Sciatic nerve (tissue), 2 donors: ENCODE results near the gene DDIAS. TPM values are rescaled to one million over a fixed set of nuclear protein-coding genes. Genes with fewer than 3 reads are reported as not detected.
"Not testable (repeated sequence)": the region's sequence is repeated elsewhere in the genome, so short reads cannot be mapped to it uniquely, and the experiment has no call there.

Experiments
- ATAC-seq: fragments of 200-7000 bp; cut with Tn5 transposase; one replicate; pipeline ENCODE4 v1.9.1; 2020; ENCODE audit warnings: mild to moderate bottlenecking, moderate library complexity
- DNase-seq: peaks from one replicate; pipeline ENCODE4 v3.0.0-alpha.2; 2020; ENCODE audit warnings: low spot score
- intact Hi-C: fragments of 100-400 bp; cut with DNase I; formaldehyde crosslinking; loops from one replicate; pipeline ENCODE4 v1.14.2; 2022
- total RNA-seq: library from RNA; stranded (reverse); fragmentation: NEBNext Ultra II Directional; extraction: Animal tissue kit (Norgen Biotek cat#: 25700); gene quantifications from one replicate; pipeline ENCODE4 v1.2.1, GENCODE V29; 2021
- donor health status: DM: no; HTN: no; CAD: no.
- donor health status: DM: no; HTN: no; CAD: no.

DDIAS gene
- total RNA-seq = 0.80 TPM

DNA sequence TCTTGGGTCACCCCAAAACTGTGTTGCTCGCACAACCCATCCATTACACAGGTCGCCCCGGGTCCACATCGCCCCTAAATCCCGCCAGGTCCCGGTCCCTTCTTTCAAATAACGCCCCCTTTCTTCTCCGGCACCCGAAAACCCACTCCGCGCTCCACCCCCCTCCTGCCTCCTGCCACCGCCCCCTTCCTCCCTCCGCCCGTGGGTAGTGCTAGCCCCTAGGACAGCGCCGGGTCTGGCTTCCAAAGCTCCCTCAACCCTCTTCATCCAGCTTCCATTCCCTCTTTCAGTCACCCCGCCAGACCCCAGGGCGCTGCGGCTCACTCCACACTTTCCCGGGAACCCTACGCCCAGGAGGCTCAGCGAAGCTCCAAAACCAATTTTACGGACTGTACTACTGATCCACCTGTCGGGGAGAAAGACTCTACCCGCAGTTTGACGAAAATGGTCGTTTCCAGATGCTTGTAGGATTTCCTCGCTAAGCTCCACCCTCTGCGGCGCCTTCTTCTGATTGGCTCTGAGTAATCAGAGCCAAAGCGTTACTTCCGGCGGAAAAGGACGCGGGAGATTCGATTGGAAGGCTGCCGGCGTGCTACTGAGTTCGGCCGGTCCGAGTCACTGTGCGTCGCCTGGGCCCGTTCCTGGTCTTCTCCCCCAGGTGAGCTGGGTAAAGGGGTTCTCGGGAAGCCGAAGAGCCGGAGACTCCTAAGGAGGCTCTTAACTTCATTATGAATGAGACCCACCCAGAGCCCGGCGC lies at the start of gene DDIAS:
Gene DDIAS, plus strand, starts transcription at position 572 of the 757 bp plus-strand sequence. CDS start 13,003 bp downstream, outside the sequence.
- intact Hi-C loops = no loop called here
- peak; percentile 97 for DNase-seq
- ATAC-seq = peak; percentile 93

GRCh38 chr11:82854242-82854641 lies 47.3 kb upstream of the DDIAS start:
- intact Hi-C loops = no loop called here
- ATAC-seq (no peak), DNase-seq (no peak)

DNA sequence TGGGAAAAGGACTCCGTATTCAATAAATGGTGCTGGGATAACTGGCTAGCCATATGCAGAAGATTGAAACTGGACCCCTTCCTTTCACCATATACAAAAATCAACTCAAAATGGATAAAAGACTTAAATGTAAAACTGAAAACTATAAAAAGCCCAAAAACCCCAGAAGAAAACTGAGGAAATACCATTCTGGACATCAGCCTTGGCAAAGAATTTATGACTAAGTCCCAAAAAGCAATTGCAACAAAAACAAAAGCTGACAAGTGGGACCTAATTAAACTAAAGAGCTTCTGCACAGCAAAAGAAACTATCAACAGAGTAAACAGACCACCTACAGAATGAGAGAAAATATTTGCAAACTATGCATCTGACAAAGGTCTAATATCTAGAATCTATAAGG lies 46.6 kb upstream of the DDIAS start:
- ATAC-seq, DNase-seq, intact Hi-C loops: not testable (repeated sequence)

- DNase-seq (no peak), ATAC-seq (no peak)
- intact Hi-C loops = no loop called here
Observed at GRCh38 chr11:82855616-82856015, 45.9 kb upstream of the DDIAS start.

DNA sequence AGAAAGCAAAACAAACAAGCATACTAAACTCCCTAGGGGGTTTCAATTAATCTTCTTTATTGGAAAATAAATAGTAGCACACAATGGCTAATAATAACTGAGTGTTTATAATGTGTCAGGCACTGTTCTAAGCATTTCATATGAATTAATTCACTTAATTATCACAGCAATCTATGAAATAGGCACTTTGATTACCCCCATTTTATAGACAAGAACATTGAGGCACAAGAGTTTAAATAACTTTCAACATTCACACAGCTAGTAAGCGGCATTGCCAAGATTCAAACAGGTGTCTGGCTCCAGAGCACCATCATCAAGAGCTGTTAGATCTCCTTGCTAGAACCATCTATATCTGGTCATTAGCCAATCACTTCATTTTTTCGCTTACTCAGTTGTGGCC lies 44.4 kb upstream of the DDIAS start:
- intact Hi-C loops = no loop called here
- ATAC-seq = no peak
- no peak for DNase-seq

DNA sequence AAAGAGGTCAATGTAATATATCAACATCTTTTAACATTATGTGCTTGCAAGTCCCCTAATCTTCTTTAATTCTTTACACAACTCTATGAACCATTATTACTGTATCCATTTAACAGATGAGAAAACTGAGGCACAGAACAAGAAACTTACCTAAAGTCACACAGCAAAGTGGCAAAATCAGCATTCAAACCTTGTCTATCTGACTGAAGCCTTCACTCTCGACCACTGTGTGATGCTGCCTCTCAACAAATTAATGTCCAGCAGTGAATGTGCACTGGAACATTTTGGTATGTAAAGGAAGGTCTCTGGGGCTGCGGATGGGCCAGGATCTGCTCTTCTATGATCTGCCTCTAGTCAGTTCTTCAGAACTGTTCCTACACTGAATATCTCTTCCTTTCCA lies 43.4 kb upstream of the DDIAS start:
- intact Hi-C loops = no loop called here
- DNase-seq = no peak
- ATAC-seq = no peak

DNA sequence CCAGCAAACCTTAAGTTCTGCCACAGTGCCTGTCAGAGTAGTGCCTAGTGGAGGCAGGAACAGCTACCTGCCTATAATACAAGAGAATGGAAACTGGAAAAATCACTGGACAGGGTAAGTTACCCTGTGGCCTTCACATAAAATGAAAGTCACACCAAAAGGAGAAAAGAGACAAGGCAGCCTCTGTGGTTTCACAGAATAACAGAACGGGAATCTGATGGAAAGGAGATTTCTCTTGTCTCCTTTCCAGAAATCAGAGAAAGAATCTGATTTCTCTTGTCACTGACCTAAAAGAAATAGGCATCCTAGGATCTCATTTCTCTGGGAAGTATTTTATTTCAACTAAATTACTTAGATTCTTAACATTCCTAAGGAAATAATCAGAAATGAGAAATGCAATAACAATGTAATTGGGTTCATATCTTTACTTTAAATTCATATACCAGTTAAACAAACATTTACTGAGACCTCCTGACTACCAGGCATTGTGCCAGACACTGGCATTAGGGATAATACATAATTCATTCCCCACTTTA lies 42.9 kb upstream of the DDIAS start:
- intact Hi-C loops = no loop called here
- no peak for ATAC-seq
- DNase-seq = no peak

GRCh38 chr11:82859750-82860149 lies 41.8 kb upstream of the DDIAS start:
- intact Hi-C loops = loop anchor here (5.0 kb wide), 1 partner anchor 132 kb away; no protein-coding TSS in a partner anchor
- DNase-seq (no peak), ATAC-seq (no peak)

DNA sequence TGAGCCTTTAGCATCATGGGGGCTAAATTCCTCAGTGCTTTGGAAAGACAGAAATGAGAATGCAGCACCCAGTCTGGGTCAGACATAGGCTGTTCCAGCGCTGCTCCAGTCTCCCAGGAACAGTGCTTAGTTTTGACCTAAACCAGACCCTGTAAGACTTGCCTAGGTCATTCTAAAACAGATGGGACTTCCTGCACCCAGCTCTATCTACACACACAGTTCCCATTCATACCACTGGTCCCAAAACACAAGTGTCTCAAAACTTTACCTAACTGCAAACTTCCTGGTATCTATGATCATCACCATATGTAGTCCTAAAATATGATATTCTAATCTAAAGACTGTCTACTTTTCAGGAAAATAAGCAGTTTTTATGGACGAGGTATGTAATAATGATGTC lies 39.2 kb upstream of the DDIAS start:
- ATAC-seq (no peak), DNase-seq (no peak)
- intact Hi-C loops = loop anchor here (5.0 kb wide), 1 partner anchor 135 kb away; no protein-coding TSS in a partner anchor

- intact Hi-C loops = loop anchor here (5.0 kb wide), 1 partner anchor 136 kb away; no protein-coding TSS in a partner anchor
- DNase-seq = no peak
- no peak for ATAC-seq
Observed at GRCh38 chr11:82863209-82863608, 38.3 kb upstream of the DDIAS start.

DNA sequence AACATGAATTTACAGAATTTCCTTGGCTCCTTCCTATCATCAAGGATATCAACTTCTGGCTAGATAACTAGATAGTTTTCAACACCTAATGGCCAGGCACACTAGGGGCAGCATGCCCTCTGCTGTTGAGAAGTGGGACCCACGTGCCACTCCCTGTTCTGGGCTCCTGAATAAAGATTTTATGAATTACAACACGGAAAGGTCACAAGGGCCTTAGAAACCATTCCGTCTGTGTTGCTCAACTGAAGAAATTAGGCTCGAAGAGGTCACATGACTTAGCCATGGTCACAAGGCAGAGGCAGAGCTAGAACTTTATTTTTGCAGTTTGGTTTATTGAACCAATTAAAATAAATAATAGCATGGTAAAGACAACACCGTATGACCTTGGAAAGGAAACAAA lies 37.3 kb upstream of the DDIAS start:
- intact Hi-C loops = loop anchor here (5.0 kb wide), 1 partner anchor 137 kb away; no protein-coding TSS in a partner anchor

DNA sequence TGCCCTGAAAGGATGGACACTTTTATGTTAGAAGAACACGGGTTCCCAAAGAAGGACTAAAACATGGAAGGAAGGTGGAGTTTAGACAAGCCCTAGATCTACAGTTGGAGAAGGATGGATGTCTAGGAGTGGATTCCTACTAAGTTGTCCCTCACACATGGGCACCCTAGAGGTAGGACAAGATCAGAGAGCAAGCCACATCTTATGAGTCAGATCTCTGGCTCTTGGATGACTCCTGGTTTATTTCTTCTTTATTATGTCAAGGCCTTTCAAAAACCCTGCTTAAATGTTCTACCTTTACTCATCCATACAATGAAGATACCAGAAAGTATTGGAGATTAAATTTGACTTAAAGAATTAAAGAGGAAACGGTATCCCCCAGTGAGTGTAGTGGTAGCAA lies 35.7 kb upstream of the DDIAS start:
- ATAC-seq (no peak), DNase-seq (no peak)
- intact Hi-C loops = no loop called here

More for the DNA sequence above, 37.3 kb upstream of the DDIAS start:
- peak; percentile 95 for ATAC-seq
- peak; percentile 69 for DNase-seq

GRCh38 chr11:82867495-82868082 lies 33.9 kb upstream of the DDIAS start:
- intact Hi-C loops = no loop called here
- ATAC-seq (peak; percentile 49), DNase-seq (peak; percentile 86)

GRCh38 chr11:82869657-82870056 lies 31.9 kb upstream of the DDIAS start:
- peak; percentile 87 for ATAC-seq
- DNase-seq = no peak
- intact Hi-C loops = no loop called here

DNA sequence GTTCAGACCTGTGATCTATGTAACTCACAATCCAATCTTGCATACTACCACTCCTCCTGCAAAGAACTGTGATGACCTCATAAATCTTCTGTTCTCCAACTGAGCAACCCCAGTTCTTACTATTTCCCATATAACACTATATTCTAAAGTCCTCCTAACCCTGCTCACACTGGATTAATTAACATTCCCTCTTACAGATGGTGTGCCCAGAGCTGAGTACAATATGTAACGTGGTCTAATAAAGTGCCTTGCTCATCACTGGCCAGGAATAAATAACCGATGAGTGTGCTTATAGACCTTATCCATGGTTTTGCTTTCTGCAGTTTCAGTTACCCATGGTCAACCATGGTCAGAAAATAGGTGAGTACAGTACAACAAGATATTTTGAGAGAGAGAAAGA lies 29.9 kb upstream of the DDIAS start:
- DNase-seq (no peak), ATAC-seq (no peak)
- intact Hi-C loops = no loop called here

GRCh38 chr11:82872377-82873150 lies 29.0 kb upstream of the DDIAS start:
- ATAC-seq (no peak), DNase-seq (no peak)
- intact Hi-C loops = no loop called here

GRCh38 chr11:82873919-82874333 lies 27.6 kb upstream of the DDIAS start:
- intact Hi-C loops = no loop called here
- DNase-seq (no peak), ATAC-seq (no peak)

DNA sequence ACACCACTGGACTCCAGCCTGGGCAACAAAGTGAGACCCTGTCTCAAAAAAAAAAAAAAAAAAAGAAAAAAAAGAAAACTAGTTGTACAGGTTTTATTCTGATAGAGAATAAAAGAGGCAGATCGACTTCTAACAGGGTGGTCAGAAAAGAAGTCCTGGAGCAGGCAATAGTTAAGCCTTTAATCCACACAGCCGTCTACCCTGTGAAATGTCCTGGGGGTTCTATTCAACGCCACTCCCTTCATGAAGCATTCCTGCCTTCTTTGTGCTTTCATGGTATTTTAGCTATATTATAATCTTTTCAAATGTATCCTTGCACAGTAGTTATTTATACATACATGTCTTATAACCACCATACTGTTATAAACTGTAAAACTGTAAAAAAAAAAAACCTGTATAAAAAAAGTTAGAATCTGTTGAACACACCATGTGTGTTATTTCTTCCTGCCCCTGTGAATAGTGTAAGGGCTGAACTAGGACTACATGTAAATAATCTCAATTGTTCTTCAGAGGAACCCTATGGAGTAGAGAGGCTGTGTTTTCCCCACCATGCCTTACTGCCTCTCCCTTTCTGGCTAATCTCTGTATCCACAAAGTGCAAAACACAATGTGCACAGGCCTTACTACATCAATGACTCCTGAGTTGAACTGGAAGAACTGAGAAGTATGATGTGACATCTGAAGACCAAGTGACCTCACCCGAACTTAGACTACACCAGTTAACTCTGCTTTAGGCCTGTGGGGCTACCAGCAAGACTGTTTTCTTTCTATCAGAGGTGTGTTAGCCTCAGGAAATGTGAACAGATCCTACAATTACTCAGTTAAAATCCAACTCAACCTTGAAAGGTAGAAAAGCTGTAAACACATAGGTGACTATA lies 26.7 kb upstream of the DDIAS start:
- ATAC-seq (no peak), DNase-seq (no peak)
- intact Hi-C loops = no loop called here

DNA sequence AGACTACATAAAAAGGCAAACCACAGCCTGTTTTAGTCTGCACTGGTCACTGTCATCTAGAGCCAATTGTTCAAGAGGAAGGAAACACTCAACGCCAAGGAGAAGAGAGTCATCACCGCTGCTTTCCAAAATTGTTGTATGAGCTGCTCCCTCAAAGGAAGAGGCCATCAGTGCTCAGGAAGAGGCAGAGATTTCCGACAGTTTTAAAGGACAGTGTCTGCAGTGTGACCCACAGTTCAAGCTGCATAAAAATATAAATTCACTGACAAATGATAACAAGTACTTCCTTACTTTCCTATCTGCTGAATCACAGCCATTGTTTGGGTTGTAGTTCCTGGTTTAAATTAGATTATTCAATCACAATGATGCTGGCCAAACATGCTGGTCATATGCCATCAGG lies 17.7 kb upstream of the DDIAS start:
- intact Hi-C loops = no loop called here
- peak; percentile 36 for ATAC-seq
- no peak for DNase-seq
